Bronchial smooth muscle cell (primary cell): ENCODE data around the gene ITSN1. TPM values are rescaled to one million over a fixed set of nuclear protein-coding genes. Genes with fewer than 3 reads are reported as not detected.

ENCODE experiments used
- total RNA-seq: library from RNA; depleted of rRNA; stranded (reverse); fragments of >200 nt; gene quantifications from 2 replicates; pipeline ENCODE4 v1.2.1, GENCODE V29; 2014

ITSN1 gene
- 29.0 and 29.3 TPM in 2 replicates for total RNA-seq

GRCh38 chr21:33642027-33642895, at the start of gene ITSN1:
ITSN1 (plus strand) TSS chr21:33642501; CDS start chr21:33718829, 76,328 bp downstream.

GRCh38 chr21:33641352-33642026, 812 bp upstream of the ITSN1 start, which contains the start of gene CRYZL1:
CRYZL1 (minus strand) TSS chr21:33641741; CDS start chr21:33631551, 10,190 bp downstream.

GRCh38 chr21:33915368-33916199, 273.3 kb downstream of the ITSN1 start, which contains the start of gene ATP5PO:
ATP5PO (minus strand) TSS chr21:33915804; CDS start chr21:33915763, 41 bp downstream.

Other genes starting within 250 kb of the ITSN1 start
- 38.6 and 52.2 TPM in 2 replicates for gene IFNGR2, start 239.1 kb upstream of the ITSN1 start, total RNA-seq
- gene TMEM50B, start 162.5 kb upstream of the ITSN1 start, total RNA-seq: 15.8 and 25.1 TPM in 2 replicates
- 1.4 and 1.7 TPM in 2 replicates for gene DNAJC28, start 150.8 kb upstream of the ITSN1 start, total RNA-seq
- 21.1 and 34.7 TPM in 2 replicates for gene GART, start 100.4 kb upstream of the ITSN1 start, total RNA-seq
- gene SON, start 99.5 kb upstream of the ITSN1 start, total RNA-seq: 90.8 and 93.6 TPM in 2 replicates
- 5.3 and 10.1 TPM in 2 replicates for gene DONSON, start 53.8 kb upstream of the ITSN1 start, total RNA-seq
- gene CRYZL1, start 760 bp upstream of the ITSN1 start, total RNA-seq: 34.9 and 41.5 TPM in 2 replicates